Breast epithelium (tissue), 4 donors: Measurements from ENCODE around the gene SEC63. TPM values are rescaled to one million over a fixed set of nuclear protein-coding genes. Genes with fewer than 3 reads are reported as not detected.

ENCODE experiments used
- DNase-seq, 2 donors: peaks; one replicate each; pipeline ENCODE4 v3.0.0-alpha.2; 2019; ENCODE audit warnings: low spot score in 2 of 2
- H3K27ac ChIP-seq, 2 donors: fragments of 200-600 bp; sonication (generic) in 1 of 2; one replicate each; pipeline ENCODE4 v1.5.1; 2016 to 2019; ENCODE audit warnings: mild to moderate bottlenecking in 1 of 2
- H3K27me3 ChIP-seq, 2 donors: fragments of 200-600 bp; sonication (generic) in 1 of 2; one replicate each; pipeline versions ENCODE4 v1.5.1 to v1.6.0; 2017 to 2019; ENCODE audit warnings: control low read depth in 1 of 2, mild to moderate bottlenecking in 1 of 2
- H3K36me3 ChIP-seq: fragments of 200-600 bp; one replicate; pipeline ENCODE4 v1.5.1; 2019
- H3K4me1 ChIP-seq, 2 donors: fragments of 200-600 bp; sonication (generic); one replicate each; pipeline ENCODE4 v1.5.1; 2016 to 2019; ENCODE audit warnings: control low read depth in 1 of 2
- H3K4me3 ChIP-seq, 3 donors: fragments of 200-600 bp; sonication (generic); 1 replicate in 2 of 3; 2 replicates in 1 of 3; pipeline ENCODE4 v1.5.1; 2016 to 2019; ENCODE audit warnings: mild to moderate bottlenecking in 3 of 3, moderate library complexity in 2 of 3
- H3K9me3 ChIP-seq, 2 donors: fragments of 200-600 bp; sonication (generic) in 1 of 2; one replicate each; pipeline ENCODE4 v1.5.1; 2016 to 2019; ENCODE audit warnings: control low read depth in 1 of 2
- CTCF ChIP-seq, 3 donors: fragments of 450-650 bp; IDR thresholded peaks; one replicate each; pipeline ENCODE4 v1.5.1; 2016 to 2017; ENCODE audit warnings: antibody characterized with exemption in 3 of 3, mild to moderate bottlenecking in 3 of 3, moderate library complexity in 3 of 3
- POLR2A ChIP-seq: fragments of 450-650 bp; IDR thresholded peaks from one replicate; pipeline ENCODE4 v1.6.1; 2016; ENCODE audit warnings: antibody characterized with exemption, mild to moderate bottlenecking, moderate library complexity
- POLR2AphosphoS5 ChIP-seq, 3 donors: sonication (generic); formaldehyde crosslinking; IDR thresholded peaks; one replicate each; pipeline ENCODE4 v1.6.1; 2017; ENCODE audit warnings: antibody characterized with exemption in 3 of 3
- intact Hi-C: fragments of 100-400 bp; cut with DNase I; formaldehyde crosslinking; loops from one replicate; pipeline ENCODE4 v1.15.1; 2023; ENCODE audit warnings: low total_unique reads
- total RNA-seq, 3 donors: library from RNA; depleted of rRNA; stranded (reverse); fragments of >200 nt; gene quantifications; one replicate each; pipeline ENCODE4 v1.1.0, GENCODE V29; 2016

The SEC63 gene
- total RNA-seq, 3 donors from 2014 or later = 48.8 to 60.0 (median 58.7) TPM

DNA sequence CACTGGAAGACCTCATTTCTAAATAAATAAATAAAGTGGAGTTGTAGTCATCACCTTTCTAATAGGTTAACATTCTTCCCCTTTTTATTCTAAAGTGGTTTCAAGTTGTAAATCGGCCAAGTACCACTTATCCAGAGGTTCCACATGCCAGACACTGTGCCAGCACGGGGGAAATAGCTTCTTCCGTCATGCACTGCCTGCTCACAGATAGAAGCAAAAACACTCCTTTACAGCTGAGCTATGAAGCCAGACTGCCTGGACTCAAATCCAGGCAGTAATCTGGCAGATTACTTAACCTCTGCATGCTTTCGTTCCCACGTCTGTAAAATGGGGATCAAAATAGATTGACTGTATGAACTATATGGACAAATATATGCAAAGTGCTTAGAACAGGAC lies 116.7 kb downstream of the SEC63 start:
- intact Hi-C loops = no loop called here
- DNase-seq = no peak
- no peak for TF ChIP-seq POLR2AphosphoS5 (IDR thresholded peaks at IDR 0.05)
- TF ChIP-seq POLR2A = no peak
- TF ChIP-seq CTCF (IDR thresholded peaks at IDR 0.05) = no peak
- H3K4me1 ChIP-seq = no peaks in the 10 kb centered on the region
- no peaks in the 10 kb centered on the region for H3K9me3 ChIP-seq
- no peaks in the 10 kb centered on the region for H3K36me3 ChIP-seq
- H3K27me3 ChIP-seq = no peaks in the 10 kb centered on the region
- H3K4me3 ChIP-seq = no peak overlapping the region
- no peak overlapping the region for H3K27ac ChIP-seq

DNA sequence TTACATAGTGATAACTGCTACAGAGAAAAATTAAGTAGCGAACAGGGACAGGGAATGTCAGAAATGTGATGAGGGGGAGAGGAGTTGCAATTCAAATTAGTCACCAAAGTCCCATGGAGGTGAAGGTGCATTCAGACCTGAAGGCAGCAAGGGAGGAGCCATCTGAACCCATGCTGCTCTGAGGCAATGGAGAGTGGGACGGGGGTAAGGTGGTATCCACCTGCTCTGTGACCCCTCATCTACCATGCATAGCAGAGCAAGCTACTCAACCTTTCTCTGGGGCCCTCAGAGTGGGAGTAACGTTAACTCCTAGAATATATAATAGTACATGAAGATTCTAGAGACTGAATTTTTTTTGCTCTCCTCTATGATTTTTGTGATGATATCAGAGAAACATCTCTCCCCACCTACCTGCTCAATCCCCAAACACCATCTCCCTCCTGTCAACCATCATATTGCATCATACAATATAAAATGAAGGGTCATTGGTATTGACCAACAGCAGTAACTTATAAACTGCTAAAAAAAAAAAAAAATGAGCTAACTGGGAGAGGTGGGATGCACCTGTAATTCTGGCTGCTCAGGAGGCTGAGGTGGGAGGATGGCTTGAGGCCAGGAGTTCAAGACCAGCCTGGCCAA lies 117.3 kb downstream of the SEC63 start:
- H3K27ac ChIP-seq = no peak overlapping the region
- H3K4me1 ChIP-seq = no peaks in the 10 kb centered on the region
- no peak for DNase-seq
- no peaks in the 10 kb centered on the region for H3K36me3 ChIP-seq
- no peaks in the 10 kb centered on the region for H3K9me3 ChIP-seq
- TF ChIP-seq POLR2A = no peak
- TF ChIP-seq POLR2AphosphoS5 (IDR thresholded peaks at IDR 0.05) = no peak
- TF ChIP-seq CTCF (IDR thresholded peaks at IDR 0.05) = no peak
- H3K27me3 ChIP-seq = no peaks in the 10 kb centered on the region
- H3K4me3 ChIP-seq = no peak overlapping the region
- intact Hi-C loops = no loop called here

DNA sequence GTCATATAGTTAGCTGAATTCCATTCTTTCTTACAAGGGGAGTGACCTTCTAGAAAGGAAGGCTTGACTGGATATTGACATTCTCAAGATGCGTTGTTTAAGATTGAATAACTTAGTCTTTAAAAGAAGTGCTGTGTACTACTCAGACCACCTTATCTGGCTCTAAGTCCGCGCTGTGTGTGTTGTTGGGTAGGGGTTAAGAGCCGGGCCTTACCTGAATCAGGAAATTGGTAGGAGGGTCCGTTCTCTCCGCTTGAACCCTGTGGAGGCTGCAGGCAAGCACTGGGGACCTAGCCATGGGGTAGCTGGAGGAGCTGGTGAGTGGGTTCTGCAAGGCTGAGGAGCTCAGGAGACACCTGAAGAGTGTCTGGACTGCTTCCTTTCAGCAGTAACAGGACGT lies 124.9 kb downstream of the SEC63 start:
- no peaks in the 10 kb centered on the region for H3K27me3 ChIP-seq
- H3K36me3 ChIP-seq = no peaks in the 10 kb centered on the region
- H3K4me1 ChIP-seq = no peaks in the 10 kb centered on the region
- no peak overlapping the region for H3K4me3 ChIP-seq
- H3K27ac ChIP-seq = no peak overlapping the region
- no peak for DNase-seq
- no peaks in the 10 kb centered on the region for H3K9me3 ChIP-seq
- TF ChIP-seq POLR2A (no peak), POLR2AphosphoS5 (IDR thresholded peaks at IDR 0.05) (no peak), CTCF (IDR thresholded peaks at IDR 0.05) (no peak)
- intact Hi-C loops = no loop called here

DNA sequence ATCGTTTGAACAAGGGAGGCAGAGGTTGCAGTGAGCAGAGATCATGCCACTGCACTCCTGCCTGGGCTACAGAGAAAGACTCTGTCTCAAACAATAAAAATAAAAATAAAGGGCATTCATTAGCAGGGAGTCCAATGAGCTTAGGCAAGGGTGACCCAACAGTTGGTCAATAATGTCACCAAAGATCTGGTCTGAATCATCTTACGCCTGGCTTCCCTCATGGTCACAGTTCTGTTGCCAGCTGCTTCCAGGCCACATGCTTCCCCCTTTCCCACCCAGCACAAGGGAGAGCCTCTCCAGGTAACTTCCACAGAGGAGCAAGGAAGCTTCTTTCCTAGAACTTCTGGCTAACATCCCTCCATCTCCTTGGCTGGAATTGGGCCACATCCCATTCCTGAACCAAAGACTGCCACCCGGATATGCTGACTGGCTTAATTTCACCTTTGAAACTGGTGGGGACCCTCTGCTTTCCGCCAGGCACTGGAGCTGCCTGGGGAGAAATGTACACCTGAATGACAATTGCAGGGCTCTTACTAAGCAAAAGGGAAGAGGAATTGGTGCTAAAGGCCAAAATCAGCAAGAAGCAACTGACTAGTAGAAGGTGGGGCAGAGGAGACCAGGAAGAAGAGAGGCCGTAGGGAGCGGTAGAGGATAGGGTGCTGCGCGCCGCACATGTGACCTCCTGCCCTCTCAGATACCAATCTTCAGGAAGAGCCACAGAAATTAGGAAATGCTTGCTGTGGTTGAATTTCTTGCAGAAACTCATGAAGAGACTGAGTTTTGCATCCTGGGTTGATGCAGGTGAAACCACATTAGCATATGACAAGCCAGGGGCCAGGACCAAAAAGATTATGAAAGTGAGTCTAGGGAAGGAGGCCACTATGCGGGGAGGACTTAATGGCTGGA lies 125.6 kb downstream of the SEC63 start:
- no peak overlapping the region for H3K27ac ChIP-seq
- no peak for DNase-seq
- H3K4me1 ChIP-seq = no peaks in the 10 kb centered on the region
- intact Hi-C loops = no loop called here
- H3K4me3 ChIP-seq = no peak overlapping the region
- TF ChIP-seq POLR2A = no peak
- no peak for TF ChIP-seq CTCF (IDR thresholded peaks at IDR 0.05)
- TF ChIP-seq POLR2AphosphoS5 (IDR thresholded peaks at IDR 0.05) = no peak
- H3K9me3 ChIP-seq = no peaks in the 10 kb centered on the region
- H3K27me3 ChIP-seq = no peaks in the 10 kb centered on the region
- no peaks in the 10 kb centered on the region for H3K36me3 ChIP-seq

DNA sequence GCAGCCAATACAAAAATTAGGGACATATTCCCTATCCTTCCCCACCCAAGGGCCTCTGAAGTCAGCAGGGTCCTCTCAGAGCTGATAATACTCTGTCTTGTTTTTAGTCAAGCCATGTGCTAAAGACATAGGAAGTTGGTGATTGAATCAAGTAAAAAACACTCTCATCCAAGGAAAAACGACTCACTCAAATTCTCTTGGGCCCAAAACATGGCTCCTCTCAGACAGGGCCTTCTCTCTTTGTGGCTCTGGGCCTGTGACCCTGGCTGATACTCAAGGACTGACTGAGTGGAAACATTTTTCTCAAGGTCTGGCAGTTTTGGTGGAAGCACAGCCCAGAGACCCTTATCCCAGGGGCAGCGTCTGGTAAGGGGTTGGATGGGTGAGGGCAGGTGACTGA lies 127.9 kb downstream of the SEC63 start:
- TF ChIP-seq POLR2AphosphoS5 (IDR thresholded peaks at IDR 0.05) (no peak), CTCF (IDR thresholded peaks at IDR 0.05) (no peak), POLR2A (no peak)
- Histone ChIP-seq H3K27ac (no peak overlapping the region), H3K36me3 (no peaks in the 10 kb centered on the region), H3K27me3 (no peaks in the 10 kb centered on the region), H3K4me3 (no peak overlapping the region), H3K9me3 (no peaks in the 10 kb centered on the region), H3K4me1 (no peaks in the 10 kb centered on the region)
- DNase-seq = no peak
- intact Hi-C loops = no loop called here
